OCI-LY3 (cell line): Measurements from ENCODE around the gene RUNX3.

Source experiments
- H2AFZ ChIP-seq: fragments of 200-600, 300-600 bp; shearing (Covaris generic); 2 replicates; pipeline ENCODE4 v1.6.0; 2014; ENCODE audit warnings: antibody characterized with exemption, low read depth, low read length
- H3K27ac ChIP-seq: fragments of 200-600, 300-600 bp; sonication (generic); 2 replicates; pipeline ENCODE4 v1.5.1; 2014; ENCODE audit warnings: mild to moderate bottlenecking, low read length, moderate library complexity, mixed read lengths
- H3K27me3 ChIP-seq: fragments of 200-600, 300-600 bp; sonication (generic); 2 replicates; pipeline ENCODE4 v1.6.1; 2014; ENCODE audit warnings: low read depth, low read length, mixed read lengths
- H3K36me3 ChIP-seq: fragments of 200-600, 300-600 bp; sonication (generic); replicated peaks from 2 replicates; pipeline ENCODE3; 2014; ENCODE audit warnings: low read depth, low read length, mixed read lengths
- H3K4me1 ChIP-seq: fragments of 300-600, 200-600 bp; sonication (generic); 2 replicates; pipeline ENCODE4 v1.6.1; 2014; ENCODE audit warnings: low read length, mixed read lengths
- H3K4me2 ChIP-seq: fragments of 200-600, 300-600 bp; sonication (generic); 2 replicates; pipeline ENCODE4 v1.6.1; 2014; ENCODE audit warnings: low read length, mixed read lengths
- H3K4me3 ChIP-seq: fragments of 300-600, 200-600 bp; sonication (generic); 2 replicates; pipeline ENCODE4 v1.5.1; 2014; ENCODE audit warnings: antibody characterized with exemption, mild to moderate bottlenecking, low read length, moderate library complexity
- H3K79me2 ChIP-seq: fragments of 300-600, 200-600 bp; shearing (Covaris generic); 2 replicates; pipeline ENCODE4 v1.6.1; 2014; ENCODE audit warnings: mild to moderate bottlenecking, low read length, mixed read lengths
- H3K9ac ChIP-seq: fragments of 300-600, 200-600 bp; shearing (Covaris generic); 2 replicates; pipeline ENCODE4 v1.6.0; 2014; ENCODE audit warnings: mild to moderate bottlenecking, low read length, moderate library complexity
- H3K9me3 ChIP-seq: fragments of 200-600, 300-600 bp; shearing (Covaris generic); 2 replicates; pipeline ENCODE4 v1.6.1; 2014; ENCODE audit warnings: low read length, mixed read lengths; ENCODE audit not compliant: insufficient read depth
- H4K20me1 ChIP-seq: fragments of 200-600, 300-600 bp; sonication (generic); 2 replicates; pipeline ENCODE4 v1.6.1; 2016; ENCODE audit warnings: low read length, mixed read lengths; ENCODE audit not compliant: insufficient read depth
- CTCF ChIP-seq: fragments of 200-600, 300-600 bp; sonication (generic); IDR thresholded peaks from 2 replicates; pipeline ENCODE4 v1.5.1; 2014; ENCODE audit warnings: antibody characterized with exemption, low read length, low read depth
- EZH2phosphoT487 ChIP-seq: fragments of 200-600 bp; shearing (Covaris generic); IDR thresholded peaks from 2 replicates; pipeline ENCODE4 v1.6.1; 2018; ENCODE audit warnings: antibody characterized with exemption, mixed run types, low read depth

The RUNX3 gene

GRCh38 chr1:24970399-24970753 lies 40.3 kb upstream of the RUNX3 start:
- Histone ChIP-seq H3K4me2 (peak overlapping the region; percentile 75), H3K27me3 (no peaks in the 10 kb centered on the region), H3K4me3 (peak overlapping the region; percentile 70), H3K79me2 (no peaks in the 10 kb centered on the region), H2AFZ (peak overlapping the region; percentile 75; the same call in 1 of the 2 replicates), H4K20me1 (no peaks in the 10 kb centered on the region), H3K36me3 (no peaks in the 10 kb centered on the region), H3K4me1 (peaks cover 54% of the 10 kb centered on the region), H3K9ac (peak overlapping the region; percentile 35; the same call in 1 of the 2 replicates), H3K9me3 (peaks cover 3% of the 10 kb centered on the region; the same call in 1 of the 2 replicates), H3K27ac (no peak overlapping the region)
- TF ChIP-seq EZH2phosphoT487 = no peak
- TF ChIP-seq CTCF = no peak

GRCh38 chr1:24969596-24970398 lies 39.7 kb upstream of the RUNX3 start:
- H4K20me1 ChIP-seq = no peaks in the 10 kb centered on the region
- H3K4me3 ChIP-seq = peak overlapping the region; percentile 70
- TF ChIP-seq CTCF = peak; percentile 35
- no peak for TF ChIP-seq EZH2phosphoT487
- no peaks in the 10 kb centered on the region for H3K27me3 ChIP-seq
- no peak overlapping the region for H3K27ac ChIP-seq
- peak overlapping the region; percentile 35; the same call in 1 of the 2 replicates for H3K9ac ChIP-seq
- peak overlapping the region; percentile 75 for H2AFZ ChIP-seq
- H3K9me3 ChIP-seq = no peaks in the 10 kb centered on the region
- H3K79me2 ChIP-seq = no peaks in the 10 kb centered on the region
- peaks cover 59% of the 10 kb centered on the region for H3K4me1 ChIP-seq
- no peaks in the 10 kb centered on the region for H3K36me3 ChIP-seq
- peak overlapping the region; percentile 75 for H3K4me2 ChIP-seq

- H3K27ac ChIP-seq = no peak overlapping the region
- no peaks in the 10 kb centered on the region for H3K27me3 ChIP-seq
- TF ChIP-seq CTCF (no peak), EZH2phosphoT487 (no peak)
- no peak overlapping the region for H3K9ac ChIP-seq
- peaks cover 67% of the 10 kb centered on the region for H3K4me1 ChIP-seq
- H2AFZ ChIP-seq = no peak overlapping the region
- no peaks in the 10 kb centered on the region for H4K20me1 ChIP-seq
- peak overlapping the region; percentile 75; the same call in 1 of the 2 replicates for H3K4me2 ChIP-seq
- no peaks in the 10 kb centered on the region for H3K36me3 ChIP-seq
- no peak overlapping the region for H3K4me3 ChIP-seq
- H3K9me3 ChIP-seq = no peaks in the 10 kb centered on the region
- no peaks in the 10 kb centered on the region for H3K79me2 ChIP-seq
Observed at GRCh38 chr1:24968941-24969585, 39.0 kb upstream of the RUNX3 start.

- H3K9me3 ChIP-seq = no peaks in the 10 kb centered on the region
- H3K4me2 ChIP-seq = no peak overlapping the region
- H2AFZ ChIP-seq = no peak overlapping the region
- no peak overlapping the region for H3K4me3 ChIP-seq
- TF ChIP-seq EZH2phosphoT487 (no peak), CTCF (no peak)
- H3K9ac ChIP-seq = no peak overlapping the region
- H3K79me2 ChIP-seq = no peaks in the 10 kb centered on the region
- H3K27ac ChIP-seq = no peak overlapping the region
- no peaks in the 10 kb centered on the region for H4K20me1 ChIP-seq
- H3K4me1 ChIP-seq = peaks cover 74% of the 10 kb centered on the region
- no peaks in the 10 kb centered on the region for H3K27me3 ChIP-seq
- no peaks in the 10 kb centered on the region for H3K36me3 ChIP-seq
Observed at GRCh38 chr1:24967962-24968361, 37.9 kb upstream of the RUNX3 start.
